Peyer's patch (tissue), 4 donors: ENCODE results near the gene SACM1L. TPM values are rescaled to one million over a fixed set of nuclear protein-coding genes. Genes with fewer than 3 reads are reported as not detected.

ENCODE experiments used
- DNase-seq, 3 donors: peaks; one replicate each; pipeline ENCODE4 v3.0.0-alpha.2; 2017 to 2019
- H3K27ac ChIP-seq, 4 donors: fragments of 200-600 bp; sonication (generic); one replicate each; pipeline ENCODE4 v1.5.1; 2016 to 2019
- H3K27me3 ChIP-seq, 2 donors: fragments of 200-600 bp; sonication (generic); one replicate each; pipeline ENCODE4 v1.5.1; 2019
- H3K36me3 ChIP-seq, 3 donors: fragments of 200-600 bp; sonication (generic); one replicate each; pipeline ENCODE4 v1.5.1; 2016 to 2019
- H3K4me1 ChIP-seq, 4 donors: fragments of 200-600 bp; sonication (generic); one replicate each; pipeline ENCODE4 v1.5.1; 2016 to 2019
- H3K4me3 ChIP-seq, 4 donors: fragments of 200-600 bp; sonication (generic); 1 replicate in 3 of 4; 2 replicates in 1 of 4; pipeline ENCODE4 v1.5.1; 2016 to 2019; ENCODE audit warnings: mild to moderate bottlenecking in 1 of 4
- H3K9me3 ChIP-seq, 4 donors: fragments of 200-600 bp; sonication (generic); one replicate each; pipeline ENCODE4 v1.5.1; 2016 to 2019; ENCODE audit warnings: mild to moderate bottlenecking in 1 of 4
- POLR2A ChIP-seq, 2 donors: fragments of 450-650 bp; IDR thresholded peaks; one replicate each; pipeline ENCODE4 v1.5.1; 2017; ENCODE audit warnings: antibody characterized with exemption in 2 of 2, mild to moderate bottlenecking in 2 of 2, moderate library complexity in 2 of 2
- total RNA-seq, 4 donors: library from RNA; depleted of rRNA; stranded (reverse); fragments of >200 nt; gene quantifications; one replicate each; pipeline ENCODE4 v1.1.0, GENCODE V29; 2016
- TF ChIP-seq, protein P1 (sequence below), 6 experiments: fragments of 450-650 bp in 4 of 6; fragments of 200-600 bp in 2 of 6; sonication (generic) in 1 of 6; IDR thresholded peaks; one replicate each; pipeline ENCODE4 v1.5.1; 2017 to 2019; ENCODE audit warnings: antibody characterized with exemption in 6 of 6, mild to moderate bottlenecking in 3 of 6, moderate library complexity in 1 of 6

Gene SACM1L
- total RNA-seq, 4 donors from 2014 or later: 42.0 to 79.2 (median 59.2) TPM

DNA sequence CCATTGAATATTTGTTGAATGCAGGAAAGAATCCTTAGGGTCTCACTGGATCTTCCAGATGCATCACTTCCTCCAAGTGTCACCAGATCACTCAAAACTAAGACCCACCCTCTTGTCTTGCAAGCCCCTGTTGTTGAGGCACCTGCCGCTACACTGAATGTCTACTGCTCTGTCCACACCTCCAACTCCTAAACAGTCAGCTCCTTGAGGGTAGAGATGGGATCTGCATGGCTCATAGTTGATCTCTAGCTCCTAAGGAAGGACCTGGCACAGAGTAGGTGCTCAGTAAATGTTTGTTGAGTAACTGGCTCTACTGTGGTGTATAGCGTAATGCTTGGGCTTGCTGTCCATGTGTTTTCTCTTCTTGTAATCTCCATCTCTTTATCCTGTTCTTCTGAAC, 98.4 kb downstream of the SACM1L start:
- H3K27me3 ChIP-seq: no peaks in the 10 kb centered on the region
- H3K4me3 ChIP-seq: no peak overlapping the region
- H3K9me3 ChIP-seq: no peaks in the 10 kb centered on the region
- no peaks in the 10 kb centered on the region for H3K36me3 ChIP-seq
- no peak for DNase-seq
- no peaks in the 10 kb centered on the region for H3K4me1 ChIP-seq
- TF ChIP-seq POLR2A (IDR thresholded peaks at IDR 0.05): no peak
- TF ChIP-seq, protein P1, sequence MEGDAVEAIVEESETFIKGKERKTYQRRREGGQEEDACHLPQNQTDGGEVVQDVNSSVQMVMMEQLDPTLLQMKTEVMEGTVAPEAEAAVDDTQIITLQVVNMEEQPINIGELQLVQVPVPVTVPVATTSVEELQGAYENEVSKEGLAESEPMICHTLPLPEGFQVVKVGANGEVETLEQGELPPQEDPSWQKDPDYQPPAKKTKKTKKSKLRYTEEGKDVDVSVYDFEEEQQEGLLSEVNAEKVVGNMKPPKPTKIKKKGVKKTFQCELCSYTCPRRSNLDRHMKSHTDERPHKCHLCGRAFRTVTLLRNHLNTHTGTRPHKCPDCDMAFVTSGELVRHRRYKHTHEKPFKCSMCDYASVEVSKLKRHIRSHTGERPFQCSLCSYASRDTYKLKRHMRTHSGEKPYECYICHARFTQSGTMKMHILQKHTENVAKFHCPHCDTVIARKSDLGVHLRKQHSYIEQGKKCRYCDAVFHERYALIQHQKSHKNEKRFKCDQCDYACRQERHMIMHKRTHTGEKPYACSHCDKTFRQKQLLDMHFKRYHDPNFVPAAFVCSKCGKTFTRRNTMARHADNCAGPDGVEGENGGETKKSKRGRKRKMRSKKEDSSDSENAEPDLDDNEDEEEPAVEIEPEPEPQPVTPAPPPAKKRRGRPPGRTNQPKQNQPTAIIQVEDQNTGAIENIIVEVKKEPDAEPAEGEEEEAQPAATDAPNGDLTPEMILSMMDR (IDR thresholded peaks at IDR 0.05): no peak
- H3K27ac ChIP-seq: no peak overlapping the region

DNA sequence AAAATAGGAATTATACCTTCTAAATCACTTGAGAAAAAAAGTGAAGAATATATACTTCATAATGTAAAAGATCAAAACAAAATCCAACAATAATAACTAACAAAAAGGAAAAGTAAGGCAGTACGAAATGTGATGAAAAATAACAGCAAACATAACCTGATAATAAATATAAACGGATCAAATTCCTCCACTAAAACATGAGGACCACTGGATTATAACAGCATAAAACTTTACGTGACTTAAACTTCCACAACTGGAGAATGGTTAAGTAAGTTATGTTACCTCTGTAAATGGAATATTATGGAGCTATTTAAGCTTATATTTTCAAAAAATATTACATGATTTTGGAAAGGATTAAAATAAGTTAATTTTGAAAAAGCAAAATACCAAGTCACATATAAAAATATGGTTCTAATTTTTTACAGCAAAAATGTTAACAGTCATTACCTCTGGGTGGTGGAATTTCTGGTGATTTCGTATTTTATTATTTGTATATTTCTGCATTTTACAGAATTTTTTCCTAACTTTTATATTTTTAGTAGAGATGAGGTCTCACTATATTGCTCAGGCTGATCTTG, 100.1 kb downstream of the SACM1L start:
- Histone ChIP-seq H3K36me3 (no peaks in the 10 kb centered on the region), H3K9me3 (no peaks in the 10 kb centered on the region), H3K4me3 (no peak overlapping the region), H3K27ac (no peak overlapping the region), H3K27me3 (no peaks in the 10 kb centered on the region), H3K4me1 (no peaks in the 10 kb centered on the region)
- DNase-seq: no peak
- TF ChIP-seq, protein P1 (IDR thresholded peaks at IDR 0.05): no peak
- no peak for TF ChIP-seq POLR2A (IDR thresholded peaks at IDR 0.05)

DNA sequence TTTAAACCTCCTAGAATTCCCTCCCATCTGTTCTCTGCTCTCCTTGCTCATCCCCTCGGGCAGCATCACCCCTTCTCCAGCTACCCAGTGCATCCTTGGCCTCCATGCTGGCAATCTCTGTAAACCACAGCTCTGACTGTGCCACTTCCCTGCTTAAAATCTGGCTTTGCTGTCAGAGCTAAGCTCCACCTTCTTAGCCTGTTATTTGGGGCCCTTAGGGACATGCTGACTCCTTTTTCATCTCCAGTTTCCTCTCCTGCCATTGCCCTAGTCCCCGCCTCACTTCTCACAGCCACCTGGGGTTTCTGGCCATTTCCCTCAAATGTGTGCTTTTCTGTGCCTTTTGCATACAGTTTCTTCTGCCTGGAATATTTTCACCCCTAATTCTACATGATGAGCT, 101.4 kb downstream of the SACM1L start:
- H3K4me1 ChIP-seq: peaks cover 0 to 5% (median 0%) of the 10 kb centered on the region in 4 donors
- H3K27ac ChIP-seq: no peak overlapping the region
- TF ChIP-seq, protein P1 (IDR thresholded peaks at IDR 0.05): no peak
- no peak for TF ChIP-seq POLR2A (IDR thresholded peaks at IDR 0.05)
- DNase-seq: no peak
- no peak overlapping the region for H3K4me3 ChIP-seq
- no peaks in the 10 kb centered on the region for H3K9me3 ChIP-seq
- H3K27me3 ChIP-seq: no peaks in the 10 kb centered on the region
- H3K36me3 ChIP-seq: no peaks in the 10 kb centered on the region

DNA sequence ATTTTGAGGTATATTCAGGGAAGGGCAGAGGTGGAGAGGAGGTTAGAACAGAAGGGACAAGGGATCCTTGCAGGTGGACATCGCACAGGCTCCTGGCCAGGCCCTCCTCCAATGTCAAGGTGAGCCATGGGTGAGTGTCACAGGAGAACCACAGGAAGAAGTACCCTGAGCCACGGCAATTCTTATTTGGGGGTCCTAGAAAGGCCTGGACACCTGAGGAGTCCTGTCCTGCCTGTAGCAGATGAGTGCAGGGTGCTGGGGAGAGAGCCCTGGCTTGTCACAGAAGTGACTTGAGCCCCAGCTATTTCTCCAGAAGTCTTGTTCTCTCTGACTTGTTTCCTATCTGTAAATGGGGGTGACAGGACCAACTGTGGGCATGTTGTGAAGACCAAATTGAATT, 102.8 kb downstream of the SACM1L start:
- Histone ChIP-seq H3K27me3 (no peaks in the 10 kb centered on the region), H3K36me3 (no peaks in the 10 kb centered on the region), H3K27ac (no peak overlapping the region), H3K9me3 (no peaks in the 10 kb centered on the region), H3K4me3 (no peak overlapping the region), H3K4me1 (peaks cover 0 to 17% (median 5%) of the 10 kb centered on the region in 4 donors)
- DNase-seq: no peak
- no peak for TF ChIP-seq POLR2A (IDR thresholded peaks at IDR 0.05)
- TF ChIP-seq, protein P1 (IDR thresholded peaks at IDR 0.05): no peak

DNA sequence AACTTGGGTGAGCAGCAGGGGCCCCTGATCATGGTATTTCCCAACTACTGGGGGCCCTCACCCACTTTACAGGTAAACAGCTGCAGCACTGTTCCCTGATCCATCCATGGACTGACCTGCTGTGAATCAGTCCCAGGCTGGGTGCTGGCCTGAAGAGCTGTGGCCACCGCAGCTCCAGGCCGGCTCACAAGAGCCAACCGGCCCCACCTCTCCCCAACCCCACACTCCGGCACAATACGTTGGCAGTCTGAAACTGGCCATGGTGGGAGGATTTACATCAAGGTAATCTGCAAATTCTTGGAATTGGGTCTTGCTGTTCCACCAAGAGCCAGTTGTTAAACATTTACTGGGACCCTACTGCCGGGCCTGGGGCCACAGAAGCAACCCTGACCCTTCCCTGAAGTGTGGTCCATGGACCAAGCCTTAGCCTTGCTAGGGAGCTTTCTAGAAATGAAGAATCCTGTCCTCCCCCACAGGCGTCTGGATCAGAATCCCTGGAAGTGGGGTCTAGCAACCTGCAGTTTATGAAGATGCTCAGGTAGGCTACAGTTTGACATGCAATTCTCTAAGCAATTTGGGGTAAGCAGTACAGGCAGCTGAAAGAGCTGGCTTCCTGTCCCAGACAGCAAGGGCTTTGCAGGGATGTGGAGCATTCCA, 103.4 kb downstream of the SACM1L start:
- no peak for DNase-seq
- no peaks in the 10 kb centered on the region for H3K9me3 ChIP-seq
- peaks cover 0 to 17% (median 5%) of the 10 kb centered on the region in 4 donors for H3K4me1 ChIP-seq
- no peak overlapping the region for H3K4me3 ChIP-seq
- H3K36me3 ChIP-seq: no peaks in the 10 kb centered on the region
- H3K27ac ChIP-seq: no peak overlapping the region
- TF ChIP-seq POLR2A (IDR thresholded peaks at IDR 0.05): no peak
- TF ChIP-seq, protein P1 (IDR thresholded peaks at IDR 0.05): no peak
- no peaks in the 10 kb centered on the region for H3K27me3 ChIP-seq
